Endothelial cell (in vitro differentiated cells): ENCODE measurements around the gene PPP1R1C. TPM values are rescaled to one million over a fixed set of nuclear protein-coding genes. Genes with fewer than 3 reads are reported as not detected.

Source experiments
- DNase-seq: peaks from one replicate; pipeline ENCODE4 v3.0.0; 2021; ENCODE audit warnings: low spot score
- H3K27ac Mint-ChIP-seq: one replicate; pipeline ENCODE4 v1.8.0; 2021; ENCODE audit warnings: mixed read lengths, inconsistent platforms; ENCODE audit not compliant: unreplicated experiment
- H3K27me3 Mint-ChIP-seq: one replicate; pipeline ENCODE4 v1.8.0; 2021; ENCODE audit warnings: mild to moderate bottlenecking, moderate library complexity, mixed read lengths, inconsistent platforms; ENCODE audit not compliant: unreplicated experiment
- H3K36me3 Mint-ChIP-seq: one replicate; pipeline ENCODE4 v1.8.0; 2021; ENCODE audit warnings: mild to moderate bottlenecking, low read depth, mixed read lengths, inconsistent platforms; ENCODE audit not compliant: unreplicated experiment
- H3K4me1 Mint-ChIP-seq: one replicate; pipeline ENCODE4 v1.8.0; 2021; ENCODE audit warnings: mild to moderate bottlenecking, mixed read lengths, inconsistent platforms; ENCODE audit not compliant: unreplicated experiment
- H3K4me3 Mint-ChIP-seq: one replicate; pipeline ENCODE4 v1.8.0; 2021; ENCODE audit warnings: mild to moderate bottlenecking, mixed read lengths, inconsistent platforms; ENCODE audit not compliant: unreplicated experiment
- H3K9me3 Mint-ChIP-seq: one replicate; pipeline ENCODE4 v1.8.0; 2021; ENCODE audit warnings: mixed read lengths, inconsistent platforms; ENCODE audit not compliant: unreplicated experiment
- CTCF ChIP-seq: fragments of 200-600 bp; sonication (generic); IDR thresholded peaks from one replicate; pipeline ENCODE4 v1.5.0; 2021; ENCODE audit warnings: antibody characterized with exemption; ENCODE audit not compliant: unreplicated experiment
- total RNA-seq: library from RNA; stranded (reverse); fragmentation: NEBNext Ultra II Directional; extraction: Animal tissue kit (Norgen Biotek cat#: 25700); gene quantifications from one replicate; pipeline ENCODE4 v1.2.1, GENCODE V29; 2021; ENCODE audit not compliant: unreplicated experiment

The PPP1R1C gene
- total RNA-seq, 1 donor from 2014 or later: 0.97 TPM

- Mint-ChIP-seq H3K9me3 (no peaks in the 10 kb centered on the region), H3K27ac (no peak overlapping the region), H3K36me3 (no peaks in the 10 kb centered on the region), H3K4me3 (no peak overlapping the region), H3K4me1 (peaks cover 8% of the 10 kb centered on the region), H3K27me3 (no peaks in the 10 kb centered on the region)
- no peak for TF ChIP-seq CTCF
- DNase-seq: no peak
These were observed 147.7 kb downstream of the PPP1R1C start for GRCh38 chr2:182133195-182133891.

GRCh38 chr2:182134201-182134600 lies 148.5 kb downstream of the PPP1R1C start:
- Mint-ChIP-seq H3K27me3 (no peaks in the 10 kb centered on the region), H3K4me1 (peaks cover 8% of the 10 kb centered on the region), H3K4me3 (no peak overlapping the region), H3K9me3 (no peaks in the 10 kb centered on the region), H3K36me3 (no peaks in the 10 kb centered on the region), H3K27ac (no peak overlapping the region)
- TF ChIP-seq CTCF: no peak
- DNase-seq: no peak

- H3K36me3 Mint-ChIP-seq: no peaks in the 10 kb centered on the region
- H3K4me3 Mint-ChIP-seq: no peak overlapping the region
- H3K27me3 Mint-ChIP-seq: no peaks in the 10 kb centered on the region
- H3K4me1 Mint-ChIP-seq: no peaks in the 10 kb centered on the region
- no peak overlapping the region for H3K27ac Mint-ChIP-seq
- H3K9me3 Mint-ChIP-seq: no peaks in the 10 kb centered on the region
- no peak for TF ChIP-seq CTCF
- no peak for DNase-seq
These were observed 156.4 kb downstream of the PPP1R1C start for GRCh38 chr2:182142062-182142461.

GRCh38 chr2:182144041-182144775 lies 158.6 kb downstream of the PPP1R1C start:
- Mint-ChIP-seq H3K9me3 (no peaks in the 10 kb centered on the region), H3K36me3 (no peaks in the 10 kb centered on the region), H3K4me1 (peaks cover 3% of the 10 kb centered on the region), H3K27ac (no peak overlapping the region), H3K4me3 (no peak overlapping the region), H3K27me3 (no peaks in the 10 kb centered on the region)
- no peak for TF ChIP-seq CTCF
- no peak for DNase-seq

- TF ChIP-seq CTCF: no peak
- Mint-ChIP-seq H3K4me1 (peaks cover 3% of the 10 kb centered on the region), H3K9me3 (no peaks in the 10 kb centered on the region), H3K36me3 (no peaks in the 10 kb centered on the region), H3K27ac (no peak overlapping the region), H3K27me3 (no peaks in the 10 kb centered on the region), H3K4me3 (no peak overlapping the region)
- DNase-seq: no peak
These were observed 159.1 kb downstream of the PPP1R1C start for GRCh38 chr2:182144776-182145165.
